GM12892 (cell line): ENCODE results near the gene PIK3R5.

Experiments
- POLR2A ChIP-seq: IDR thresholded peaks from 2 replicates; pipeline ENCODE4 v1.6.1; 2011; ENCODE audit warnings: low read depth, low read length, control low read depth
- TAF1 ChIP-seq: IDR thresholded peaks from 2 replicates; pipeline ENCODE4 v1.6.1; 2011; ENCODE audit warnings: low read depth, mild to moderate bottlenecking, control low read depth, low read length, borderline replicate concordance

GRCh38 chr17:8916466-8916865, 49.0 kb downstream of the PIK3R5 start:
- TF ChIP-seq TAF1 (no peak), POLR2A (no peak)
